ENCODE data around the gene CCDC110.

DNA sequence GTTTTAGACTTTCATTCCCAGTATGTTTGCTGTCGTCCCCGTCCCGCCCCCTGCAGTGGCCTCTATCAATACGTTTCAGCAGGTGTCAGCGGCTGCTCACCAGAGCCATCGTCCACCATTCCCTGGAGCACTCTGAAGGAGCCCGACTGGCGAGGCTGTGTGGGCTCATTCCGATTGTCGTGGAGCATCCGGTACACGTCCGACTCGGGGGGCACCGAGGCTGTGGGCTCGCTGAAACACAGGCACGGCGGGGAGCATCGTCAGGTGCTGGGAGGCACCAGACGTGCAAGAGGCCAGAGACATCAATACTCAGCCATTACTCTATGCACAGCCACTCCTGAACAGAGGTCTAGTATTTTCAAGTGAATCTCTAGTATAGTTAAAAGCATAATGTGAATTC lies 34.9 kb upstream of the CCDC110 start:
- TF ChIP-seq RCOR1 (IDR thresholded peaks at IDR 0.05; ENCODE audit: low read length) (no peak), YY1 (IDR thresholded peaks at IDR 0.05; ENCODE audit: low read depth) (no peak), EZH2phosphoT487 (IDR thresholded peaks at IDR 0.05; ENCODE audit: borderline replicate concordance, low read depth) (no peak), EP300 (IDR thresholded peaks at IDR 0.05; ENCODE audit: borderline replicate concordance in 1 of 2, low read depth in 1 of 2, low read length in 1 of 2) (no peak), RAD21 (IDR thresholded peaks at IDR 0.05; ENCODE audit: low read length) (no peak), GABPA (IDR thresholded peaks at IDR 0.05; ENCODE audit: low read depth) (no peak), FOXJ3 (CRISPR knock-in tag; IDR thresholded peaks at IDR 0.05) (no peak), TEAD4 (IDR thresholded peaks at IDR 0.05; ENCODE audit: borderline replicate concordance, insufficient read depth) (no peak)
- TF ChIP-seq, protein P1, sequence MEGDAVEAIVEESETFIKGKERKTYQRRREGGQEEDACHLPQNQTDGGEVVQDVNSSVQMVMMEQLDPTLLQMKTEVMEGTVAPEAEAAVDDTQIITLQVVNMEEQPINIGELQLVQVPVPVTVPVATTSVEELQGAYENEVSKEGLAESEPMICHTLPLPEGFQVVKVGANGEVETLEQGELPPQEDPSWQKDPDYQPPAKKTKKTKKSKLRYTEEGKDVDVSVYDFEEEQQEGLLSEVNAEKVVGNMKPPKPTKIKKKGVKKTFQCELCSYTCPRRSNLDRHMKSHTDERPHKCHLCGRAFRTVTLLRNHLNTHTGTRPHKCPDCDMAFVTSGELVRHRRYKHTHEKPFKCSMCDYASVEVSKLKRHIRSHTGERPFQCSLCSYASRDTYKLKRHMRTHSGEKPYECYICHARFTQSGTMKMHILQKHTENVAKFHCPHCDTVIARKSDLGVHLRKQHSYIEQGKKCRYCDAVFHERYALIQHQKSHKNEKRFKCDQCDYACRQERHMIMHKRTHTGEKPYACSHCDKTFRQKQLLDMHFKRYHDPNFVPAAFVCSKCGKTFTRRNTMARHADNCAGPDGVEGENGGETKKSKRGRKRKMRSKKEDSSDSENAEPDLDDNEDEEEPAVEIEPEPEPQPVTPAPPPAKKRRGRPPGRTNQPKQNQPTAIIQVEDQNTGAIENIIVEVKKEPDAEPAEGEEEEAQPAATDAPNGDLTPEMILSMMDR (IDR thresholded peaks at IDR 0.05), result no peak
- TF ChIP-seq, protein P2, sequence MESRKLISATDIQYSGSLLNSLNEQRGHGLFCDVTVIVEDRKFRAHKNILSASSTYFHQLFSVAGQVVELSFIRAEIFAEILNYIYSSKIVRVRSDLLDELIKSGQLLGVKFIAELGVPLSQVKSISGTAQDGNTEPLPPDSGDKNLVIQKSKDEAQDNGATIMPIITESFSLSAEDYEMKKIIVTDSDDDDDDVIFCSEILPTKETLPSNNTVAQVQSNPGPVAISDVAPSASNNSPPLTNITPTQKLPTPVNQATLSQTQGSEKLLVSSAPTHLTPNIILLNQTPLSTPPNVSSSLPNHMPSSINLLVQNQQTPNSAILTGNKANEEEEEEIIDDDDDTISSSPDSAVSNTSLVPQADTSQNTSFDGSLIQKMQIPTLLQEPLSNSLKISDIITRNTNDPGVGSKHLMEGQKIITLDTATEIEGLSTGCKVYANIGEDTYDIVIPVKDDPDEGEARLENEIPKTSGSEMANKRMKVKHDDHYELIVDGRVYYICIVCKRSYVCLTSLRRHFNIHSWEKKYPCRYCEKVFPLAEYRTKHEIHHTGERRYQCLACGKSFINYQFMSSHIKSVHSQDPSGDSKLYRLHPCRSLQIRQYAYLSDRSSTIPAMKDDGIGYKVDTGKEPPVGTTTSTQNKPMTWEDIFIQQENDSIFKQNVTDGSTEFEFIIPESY (IDR thresholded peaks at IDR 0.05; ENCODE audit: borderline replicate concordance, low read depth), result no peak
- TF ChIP-seq, protein P3, sequence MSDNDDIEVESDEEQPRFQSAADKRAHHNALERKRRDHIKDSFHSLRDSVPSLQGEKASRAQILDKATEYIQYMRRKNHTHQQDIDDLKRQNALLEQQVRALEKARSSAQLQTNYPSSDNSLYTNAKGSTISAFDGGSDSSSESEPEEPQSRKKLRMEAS (IDR thresholded peaks at IDR 0.05; ENCODE audit: low read depth), result no peak
